Measurements from ENCODE around the gene A2ML1.
A peak's percentile ranks its signal among the peaks of the same experiment; 100 is the strongest.
"Not testable (repeated sequence)": the region's sequence is repeated elsewhere in the genome, so short reads cannot be mapped to it uniquely, and the experiment has no call there.

Gene A2ML1

DNA sequence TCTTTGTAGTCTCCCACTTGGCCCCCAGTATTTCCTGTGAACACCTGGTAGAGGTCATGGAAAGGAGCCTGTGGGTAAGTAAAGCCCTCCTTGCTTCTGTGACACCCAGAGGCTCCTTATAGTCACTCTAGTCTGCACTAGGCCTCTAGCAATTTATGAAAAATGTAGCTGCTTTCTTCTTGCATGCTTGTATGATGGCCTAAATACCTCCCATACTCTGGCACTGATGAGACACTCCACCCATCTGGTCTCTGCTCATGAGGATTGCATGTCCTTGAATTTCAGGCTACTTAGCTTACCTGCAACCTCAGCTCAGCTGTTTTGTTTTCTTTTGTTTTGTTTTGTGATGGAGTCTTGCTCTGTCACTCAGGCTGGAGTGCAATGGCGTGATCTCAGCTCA, 4.6 kb upstream of the A2ML1 start:
- Histone ChIP-seq H3K4me1 (peaks cover 0 to 58% (median 0%) of the 10 kb centered on the region in 10 experiments; a peak in 5 of 20 replicates), H3K27ac (no peak overlapping the region), H3K4me3 (no peak overlapping the region), H4K20me1 (no peaks in the 10 kb centered on the region), H3K9me3 (replicated peaks in 1 of 11) (no peaks in the 10 kb centered on the region), H3K36me3 (no peaks in the 10 kb centered on the region), H3K4me2 (no peak overlapping the region), H3K9ac (no peak overlapping the region), H3K27me3 (no peaks in the 10 kb centered on the region)
- no peak for TF ChIP-seq Cebpa-rat (IDR thresholded peaks at IDR 0.05)

DNA sequence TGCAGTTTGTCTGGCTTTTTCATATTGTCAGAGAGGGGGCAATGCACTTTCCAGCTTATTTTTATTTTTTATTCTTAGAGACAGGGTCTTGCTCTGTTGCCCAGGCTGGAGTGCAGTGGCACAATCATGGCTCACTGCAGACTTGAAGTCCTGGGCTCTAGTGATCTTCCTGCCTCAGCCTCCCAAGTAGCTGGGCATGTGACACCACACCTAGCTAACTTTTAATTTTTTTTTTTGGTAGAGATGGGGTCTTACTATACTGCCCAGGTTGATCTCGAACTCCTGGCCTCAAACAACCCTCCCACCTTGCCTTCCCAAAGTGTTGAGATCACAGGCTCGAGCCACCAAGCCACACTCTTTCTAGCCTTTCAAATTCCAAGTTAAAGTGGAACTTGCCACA, 3.9 kb upstream of the A2ML1 start:
- no peaks in the 10 kb centered on the region for H3K9me3 ChIP-seq (replicated peaks in 1 of 11)
- no peak for TF ChIP-seq Cebpa-rat (IDR thresholded peaks at IDR 0.05)

GRCh38 chr12:8819666-8819980, 2.8 kb upstream of the A2ML1 start:
- Histone ChIP-seq H3K9ac (no peak overlapping the region), H3K36me3 (no peaks in the 10 kb centered on the region), H4K20me1 (no peaks in the 10 kb centered on the region), H3K4me3 (no peak overlapping the region), H3K9me3 (replicated peaks in 1 of 11) (no peaks in the 10 kb centered on the region), H3K27ac (no peak overlapping the region), H3K4me1 (peaks cover 0 to 51% (median 0%) of the 10 kb centered on the region in 10 experiments; a peak in 4 of 20 replicates), H3K4me2 (no peak overlapping the region), H3K27me3 (no peaks in the 10 kb centered on the region)
- no peak for TF ChIP-seq Cebpa-rat (IDR thresholded peaks at IDR 0.05)

More for the DNA sequence above, 3.9 kb upstream of the A2ML1 start:
- H4K20me1 ChIP-seq: no peaks in the 10 kb centered on the region
- H3K27me3 ChIP-seq: no peaks in the 10 kb centered on the region
- peaks cover 0 to 59% (median 0%) of the 10 kb centered on the region in 10 experiments; a peak in 5 of 20 replicates for H3K4me1 ChIP-seq
- H3K36me3 ChIP-seq: no peaks in the 10 kb centered on the region
- no peak overlapping the region for H3K27ac ChIP-seq
- no peak overlapping the region for H3K4me3 ChIP-seq
- H3K4me2 ChIP-seq: no peak overlapping the region
- no peak overlapping the region for H3K9ac ChIP-seq

GRCh38 chr12:8820676-8821407, 1.6 kb upstream of the A2ML1 start:
- peaks cover 0 to 49% (median 0%) of the 10 kb centered on the region in 10 experiments; a peak in 3 of 20 replicates for H3K4me1 ChIP-seq
- not testable (repeated sequence) for H4K20me1 ChIP-seq, H3K4me3 ChIP-seq

DNA sequence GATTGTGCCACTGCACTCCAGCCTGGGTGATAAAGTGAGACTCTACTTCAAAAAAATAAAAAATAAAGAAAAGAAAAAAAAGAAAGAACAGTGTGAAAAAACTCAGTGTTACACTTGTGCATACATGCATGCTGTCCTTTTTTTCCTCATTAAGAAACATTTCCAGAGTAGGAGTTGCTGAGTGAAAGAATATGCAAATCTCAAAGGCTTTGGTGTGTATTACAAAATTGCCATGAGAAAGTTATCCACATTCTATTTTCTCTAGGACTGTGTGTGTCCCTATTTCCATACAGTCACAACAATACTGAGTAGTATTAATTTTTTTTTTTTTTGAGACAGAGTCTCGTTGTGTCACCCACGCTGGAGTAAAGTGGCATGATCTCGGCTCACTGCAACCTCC, 830 bp upstream of the A2ML1 start:
- Histone ChIP-seq H3K4me3 (no peak overlapping the region), H3K9ac (no peak overlapping the region), H3K27ac (no peak overlapping the region), H3K36me3 (no peaks in the 10 kb centered on the region), H3K4me1 (peaks cover 0 to 45% (median 0%) of the 10 kb centered on the region in 10 experiments; a peak in 3 of 20 replicates), H3K9me3 (replicated peaks in 1 of 11) (peaks cover 2 to 17% (median 12%) of the 10 kb centered on the region in 11 experiments; a peak in 18 of 22 replicates), H3K4me2 (peak overlapping the region in 1 of 11 experiments; percentile 22; a peak in 2 of 22 replicates), H3K27me3 (no peaks in the 10 kb centered on the region), H4K20me1 (no peaks in the 10 kb centered on the region)
- no peak for TF ChIP-seq Cebpa-rat (IDR thresholded peaks at IDR 0.05)

More at GRCh38 chr12:8820676-8821407, 1.6 kb upstream of the A2ML1 start:
- not testable (repeated sequence) for H3K36me3 ChIP-seq; H3K9ac ChIP-seq; H3K27me3 ChIP-seq; H3K9me3 ChIP-seq (replicated peaks in 1 of 11); H3K27ac ChIP-seq
- H3K4me2 ChIP-seq: peak overlapping the region in 1 of 11 experiments; percentile 22; a peak in 2 of 22 replicates

DNA sequence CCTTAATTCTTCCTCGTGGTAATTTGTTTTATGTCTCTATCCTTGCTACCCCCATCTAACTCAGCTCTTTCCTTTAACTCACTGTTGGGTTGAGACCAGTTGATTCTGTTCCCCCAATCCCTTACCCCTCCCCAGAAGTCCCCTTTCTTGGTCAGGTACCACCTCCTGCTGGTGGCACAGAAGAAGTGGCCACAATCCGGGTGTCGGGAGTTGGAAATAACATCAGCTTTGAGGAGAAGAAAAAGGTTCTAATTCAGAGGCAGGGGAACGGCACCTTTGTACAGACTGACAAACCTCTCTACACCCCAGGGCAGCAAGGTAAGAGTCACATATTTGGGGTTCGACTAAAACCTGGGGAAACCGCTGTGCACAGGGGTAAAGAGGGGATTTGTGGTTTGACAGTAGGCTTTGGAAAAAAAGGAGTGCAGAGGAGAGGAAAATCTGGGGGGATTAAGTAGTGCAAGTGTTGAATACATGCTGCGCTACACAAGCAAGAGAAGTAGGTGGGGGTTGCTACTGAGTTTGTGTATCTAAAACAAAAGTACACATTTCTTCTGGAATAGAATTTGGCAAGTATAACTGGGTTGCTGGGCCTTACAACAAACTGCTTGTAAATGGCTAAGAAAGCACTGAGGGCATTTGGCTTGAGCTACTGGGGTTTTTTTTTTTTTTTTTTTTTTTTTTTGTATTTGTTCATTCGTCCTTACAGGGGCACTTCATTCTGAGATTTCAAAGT, 1.3 kb downstream of the A2ML1 start:
- H3K4me2 ChIP-seq: no peak overlapping the region; a peak in 1 of 22 replicates

GRCh38 chr12:8827551-8828256, 5.3 kb downstream of the A2ML1 start:
- Histone ChIP-seq H3K4me1 (peaks cover 0 to 24% (median 0%) of the 10 kb centered on the region in 10 experiments; a peak in 6 of 20 replicates), H3K4me3 (no peak overlapping the region), H3K36me3 (no peaks in the 10 kb centered on the region), H3K4me2 (peak overlapping the region in 2 of 11 experiments; percentile 39 to 76; a peak in 4 of 22 replicates), H3K9ac (no peak overlapping the region), H3K9me3 (replicated peaks in 1 of 11) (peaks cover 7 to 21% (median 14%) of the 10 kb centered on the region in 11 experiments; a peak in 18 of 22 replicates), H3K27me3 (no peaks in the 10 kb centered on the region), H4K20me1 (no peaks in the 10 kb centered on the region), H3K27ac (no peak overlapping the region)
- no peak for TF ChIP-seq Cebpa-rat (IDR thresholded peaks at IDR 0.05)

More for the DNA sequence above, 1.3 kb downstream of the A2ML1 start:
- H3K4me3 ChIP-seq: no peak overlapping the region
- H3K36me3 ChIP-seq: no peaks in the 10 kb centered on the region
- no peak for TF ChIP-seq Cebpa-rat (IDR thresholded peaks at IDR 0.05)
- no peak overlapping the region for H3K9ac ChIP-seq
- peaks cover 0 to 49% (median 0%) of the 10 kb centered on the region in 10 experiments; a peak in 6 of 20 replicates for H3K4me1 ChIP-seq
- no peak overlapping the region for H3K27ac ChIP-seq
- H4K20me1 ChIP-seq: no peaks in the 10 kb centered on the region
- no peaks in the 10 kb centered on the region for H3K27me3 ChIP-seq
- peaks cover 7 to 21% (median 14%) of the 10 kb centered on the region in 11 experiments; a peak in 18 of 22 replicates for H3K9me3 ChIP-seq (replicated peaks in 1 of 11)

GRCh38 chr12:8828257-8829124, 6.1 kb downstream of the A2ML1 start:
- Histone ChIP-seq H3K9ac (no peak overlapping the region), H3K9me3 (replicated peaks in 1 of 11) (peaks cover 7 to 21% (median 14%) of the 10 kb centered on the region in 11 experiments; a peak in 18 of 22 replicates), H3K27me3 (no peaks in the 10 kb centered on the region), H3K36me3 (no peaks in the 10 kb centered on the region), H3K4me1 (peaks cover 0 to 16% (median 0%) of the 10 kb centered on the region in 10 experiments; a peak in 6 of 20 replicates), H3K4me3 (no peak overlapping the region), H3K4me2 (peak overlapping the region in 2 of 11 experiments; percentile 39 to 76; a peak in 4 of 22 replicates), H4K20me1 (no peaks in the 10 kb centered on the region), H3K27ac (no peak overlapping the region)
- no peak for TF ChIP-seq Cebpa-rat (IDR thresholded peaks at IDR 0.05)
